ENCODE results near the gene ABCC4. TPM values are rescaled to one million over a fixed set of nuclear protein-coding genes. Genes with fewer than 3 reads are reported as not detected.

Gene ABCC4
- 10 to 100 TPM; 21.0 to 27.1 TPM for total RNA-seq
- long read RNA-seq, full-length matches to known transcripts, result 2 of 12 reads
- long read RNA-seq, partial matches to known transcripts, result 7 of 12 reads
- long read RNA-seq, other reads (novel, unspliced or antisense), result 3 of 12 reads

GRCh38 chr13:95301183-95301967 lies at the start of gene ABCC4:
Gene ABCC4 (minus strand): TSS chr13:95301451. CDS start chr13:95301314, 137 bp downstream.
- intact Hi-C loops (cut with DNase I, micrococcal nuclease), result no loop called here
- peak; percentile 77 for ATAC-seq
- peak; percentile 72 to 79 for DNase-seq

GRCh38 chr13:95349267-95349666 lies 48.0 kb upstream of the ABCC4 start:
- ATAC-seq (no peak), DNase-seq (no peak)
- intact Hi-C loops (cut with DNase I, micrococcal nuclease), result no loop called here

GRCh38 chr13:95343944-95344343 lies 42.7 kb upstream of the ABCC4 start:
- no peak for DNase-seq

GRCh38 chr13:95341441-95341840 lies 40.2 kb upstream of the ABCC4 start:
- DNase-seq, result no peak
- ATAC-seq, result no peak
- intact Hi-C loops (cut with DNase I, micrococcal nuclease), result no loop called here

More at GRCh38 chr13:95343944-95344343, 42.7 kb upstream of the ABCC4 start:
- intact Hi-C loops (cut with DNase I, micrococcal nuclease), result no loop called here
- no peak for ATAC-seq

- DNase-seq (peak in 1 of 2 donors; percentile 37), ATAC-seq (no peak)
- intact Hi-C loops (cut with DNase I, micrococcal nuclease), result no loop called here
Measured at GRCh38 chr13:95338905-95339304, 37.7 kb upstream of the ABCC4 start.

- ATAC-seq, result no peak
- intact Hi-C loops (cut with DNase I, micrococcal nuclease), result no loop called here
- no peak for DNase-seq
Measured at GRCh38 chr13:95337597-95337996, 36.3 kb upstream of the ABCC4 start.

GRCh38 chr13:95335667-95336066 lies 34.4 kb upstream of the ABCC4 start:
- ATAC-seq (no peak), DNase-seq (no peak)
- intact Hi-C loops (cut with DNase I, micrococcal nuclease), result no loop called here

- intact Hi-C loops (cut with DNase I, micrococcal nuclease), result no loop called here
- DNase-seq (no peak), ATAC-seq (no peak)
Measured at GRCh38 chr13:95328386-95328785, 27.1 kb upstream of the ABCC4 start.

GRCh38 chr13:95327190-95327589 lies 25.9 kb upstream of the ABCC4 start:
- peak in 1 of 2 donors; percentile 55 for DNase-seq
- intact Hi-C loops (cut with DNase I, micrococcal nuclease), result no loop called here
- no peak for ATAC-seq

GRCh38 chr13:95326695-95327094 lies 25.4 kb upstream of the ABCC4 start:
- no peak for ATAC-seq
- intact Hi-C loops (cut with DNase I, micrococcal nuclease), result no loop called here

GRCh38 chr13:95325485-95325884 lies 24.2 kb upstream of the ABCC4 start:
- DNase-seq (no peak), ATAC-seq (no peak)
- intact Hi-C loops (cut with DNase I, micrococcal nuclease), result no loop called here

More at GRCh38 chr13:95326695-95327094, 25.4 kb upstream of the ABCC4 start:
- no peak for DNase-seq

- intact Hi-C loops (cut with DNase I, micrococcal nuclease), result no loop called here
- ATAC-seq (no peak), DNase-seq (no peak)
Measured at GRCh38 chr13:95323930-95324662, 22.8 kb upstream of the ABCC4 start.

GRCh38 chr13:95319551-95320274 lies 18.5 kb upstream of the ABCC4 start:
- intact Hi-C loops (cut with DNase I, micrococcal nuclease), result no loop called here
- DNase-seq, result no peak
- no peak for ATAC-seq

- intact Hi-C loops (cut with DNase I, micrococcal nuclease), result no loop called here
- ATAC-seq, result no peak
- DNase-seq, result no peak
Measured at GRCh38 chr13:95317039-95317989, 16.1 kb upstream of the ABCC4 start.

GRCh38 chr13:95315752-95316151 lies 14.5 kb upstream of the ABCC4 start:
- DNase-seq (no peak), ATAC-seq (no peak)
- intact Hi-C loops (cut with DNase I, micrococcal nuclease), result no loop called here

GRCh38 chr13:95307507-95307906 lies 6.3 kb upstream of the ABCC4 start:
- no peak for DNase-seq
- intact Hi-C loops (cut with DNase I, micrococcal nuclease), result no loop called here
- no peak for ATAC-seq

- intact Hi-C loops (cut with DNase I, micrococcal nuclease), result no loop called here
- no peak for DNase-seq
- peak; percentile 17 for ATAC-seq
Measured at GRCh38 chr13:95304453-95304852, 3.2 kb upstream of the ABCC4 start.

- ATAC-seq (no peak), DNase-seq (no peak)
- intact Hi-C loops (cut with DNase I, micrococcal nuclease), result no loop called here
Measured at GRCh38 chr13:95301968-95302393, 730 bp upstream of the ABCC4 start.

Measured in left colon (tissue), 2 donors.